Subcutaneous abdominal adipose tissue (tissue), 5 donors: ENCODE measurements around the gene HSPB9.

Experiments
- H3K27ac ChIP-seq: one replicate; pipeline ENCODE4 v1.7.0; 2013; ENCODE audit warnings: low read depth, mild to moderate bottlenecking, inconsistent platforms, low read length, moderate library complexity
- H3K27me3 ChIP-seq, 5 donors: one replicate each; pipeline ENCODE4 v1.7.0; 2013; ENCODE audit warnings: low read length in 5 of 5, inconsistent platforms in 1 of 5; ENCODE audit not compliant: control insufficient read depth in 5 of 5, insufficient read depth in 4 of 5
- H3K36me3 ChIP-seq, 5 donors: one replicate each; pipeline ENCODE4 v1.7.0; 2013; ENCODE audit warnings: low read length in 5 of 5; ENCODE audit not compliant: control insufficient read depth in 5 of 5, insufficient read depth in 5 of 5
- H3K4me1 ChIP-seq, 5 donors: one replicate each; pipeline ENCODE4 v1.7.0; 2013; ENCODE audit warnings: low read length in 5 of 5, mild to moderate bottlenecking in 3 of 5, moderate library complexity in 1 of 5; ENCODE audit not compliant: control insufficient read depth in 5 of 5, insufficient read depth in 5 of 5
- H3K4me3 ChIP-seq, 5 donors: one replicate each; pipeline ENCODE4 v1.7.0; 2013; ENCODE audit warnings: low read length in 5 of 5, low read depth in 1 of 5
- H3K9ac ChIP-seq, 5 donors: one replicate each; pipeline ENCODE4 v1.7.0; 2013; ENCODE audit warnings: low read length in 5 of 5, mild to moderate bottlenecking in 4 of 5, moderate library complexity in 3 of 5
- H3K9me3 ChIP-seq, 5 donors: one replicate each; pipeline ENCODE4 v1.7.0; 2013; ENCODE audit warnings: low read length in 5 of 5; ENCODE audit not compliant: control insufficient read depth in 5 of 5
- donor health status: healthy.
- donor health status: healthy.
- donor health status: healthy.
- donor health status: healthy.
- donor health status: healthy.

The HSPB9 gene

GRCh38 chr17:42122371-42123303, at the start of gene HSPB9:
TSS of gene HSPB9 (plus strand) at chr17:42122804. CDS start at chr17:42122851, 47 bp downstream.
- Histone ChIP-seq H3K9me3 (no peaks in the 10 kb centered on the region), H3K4me3 (peak within 1 kb of the TSS in 3 of 5 donors; percentile 6 to 58 (median 37)), H3K9ac (peak within 1 kb of the TSS in 3 of 5 donors; percentile 43 to 64 (median 60)), H3K4me1 (peaks cover 0 to 29% (median 15%) of the 10 kb centered on the region in 5 donors), H3K27me3 (no peaks in the 10 kb centered on the region), H3K27ac (peak within 1 kb of the TSS; percentile 42), H3K36me3 (peaks cover 5 to 53% (median 37%) of the 10 kb centered on the region in 5 donors)

GRCh38 chr17:42075789-42076188, 46.8 kb upstream of the HSPB9 start:
- Histone ChIP-seq H3K4me1 (peaks cover 0 to 13% (median 10%) of the 10 kb centered on the region in 5 donors), H3K36me3 (no peaks in the 10 kb centered on the region), H3K9ac (no peak overlapping the region), H3K27ac (no peak overlapping the region), H3K4me3 (no peak overlapping the region), H3K9me3 (no peaks in the 10 kb centered on the region), H3K27me3 (peaks cover 22 to 38% (median 30%) of the 10 kb centered on the region in 5 donors)

- H3K4me3 ChIP-seq, result no peak overlapping the region
- H3K9ac ChIP-seq, result no peak overlapping the region
- H3K36me3 ChIP-seq, result no peaks in the 10 kb centered on the region
- no peak overlapping the region for H3K27ac ChIP-seq
- peaks cover 11 to 27% (median 18%) of the 10 kb centered on the region in 5 donors for H3K27me3 ChIP-seq
- no peaks in the 10 kb centered on the region for H3K9me3 ChIP-seq
- peaks cover 0 to 9% (median 6%) of the 10 kb centered on the region in 5 donors for H3K4me1 ChIP-seq
These were observed 45.6 kb upstream of the HSPB9 start for GRCh38 chr17:42076797-42077559.

GRCh38 chr17:42077755-42078154, 44.8 kb upstream of the HSPB9 start:
- no peak overlapping the region for H3K4me3 ChIP-seq
- no peaks in the 10 kb centered on the region for H3K9me3 ChIP-seq
- peaks cover 8 to 19% (median 11%) of the 10 kb centered on the region in 5 donors for H3K27me3 ChIP-seq
- no peak overlapping the region for H3K27ac ChIP-seq
- no peak overlapping the region for H3K9ac ChIP-seq
- H3K36me3 ChIP-seq, result no peaks in the 10 kb centered on the region
- H3K4me1 ChIP-seq, result peaks cover 0 to 1% (median under 1%) of the 10 kb centered on the region in 5 donors

GRCh38 chr17:42078396-42079043, 44.1 kb upstream of the HSPB9 start:
- Histone ChIP-seq H3K4me3 (no peak overlapping the region), H3K27me3 (peaks cover 2 to 13% (median 5%) of the 10 kb centered on the region in 5 donors), H3K9me3 (no peaks in the 10 kb centered on the region), H3K36me3 (no peaks in the 10 kb centered on the region), H3K4me1 (no peaks in the 10 kb centered on the region), H3K9ac (no peak overlapping the region), H3K27ac (no peak overlapping the region)

GRCh38 chr17:42079541-42079940, 43.1 kb upstream of the HSPB9 start:
- H3K9me3 ChIP-seq, result no peaks in the 10 kb centered on the region
- no peaks in the 10 kb centered on the region for H3K36me3 ChIP-seq
- H3K4me3 ChIP-seq, result no peak overlapping the region
- H3K4me1 ChIP-seq, result no peaks in the 10 kb centered on the region
- no peak overlapping the region for H3K27ac ChIP-seq
- H3K27me3 ChIP-seq, result peaks cover 0 to 11% (median 5%) of the 10 kb centered on the region in 5 donors
- H3K9ac ChIP-seq, result no peak overlapping the region

- Histone ChIP-seq H3K27ac (no peak overlapping the region), H3K9me3 (no peaks in the 10 kb centered on the region), H3K4me1 (no peaks in the 10 kb centered on the region), H3K36me3 (no peaks in the 10 kb centered on the region), H3K27me3 (peaks cover 0 to 11% (median 2%) of the 10 kb centered on the region in 5 donors), H3K4me3 (no peak overlapping the region), H3K9ac (no peak overlapping the region)
These were observed 41.0 kb upstream of the HSPB9 start for GRCh38 chr17:42081516-42082129.

- Histone ChIP-seq H3K36me3 (no peaks in the 10 kb centered on the region), H3K9me3 (no peaks in the 10 kb centered on the region), H3K27ac (no peak overlapping the region), H3K9ac (no peak overlapping the region), H3K4me1 (no peaks in the 10 kb centered on the region), H3K4me3 (no peak overlapping the region), H3K27me3 (peaks cover 8 to 19% (median 11%) of the 10 kb centered on the region in 5 donors)
These were observed 35.4 kb upstream of the HSPB9 start for GRCh38 chr17:42087042-42087701.
